K562 (cell line): ENCODE data around the gene RASGRP2. TPM values are rescaled to one million over a fixed set of nuclear protein-coding genes. Genes with fewer than 3 reads are reported as not detected.

Experiments
- ATF7 ChIP-seq: fragments of 450-650 bp; IDR thresholded peaks from 2 replicates; pipeline ENCODE4 v1.7.1; 2014; ENCODE audit warnings: mild to moderate bottlenecking, moderate library complexity
- NONO ChIP-seq, 2 experiments: fragments of 200-400 bp in 1 of 2; fragments of 450-650 bp in 1 of 2; formaldehyde crosslinking in 1 of 2; IDR thresholded peaks; 2 replicates each; pipeline ENCODE4 v1.6.1; 2017; ENCODE audit warnings: low read depth in 2 of 2, mild to moderate bottlenecking in 2 of 2, moderate library complexity in 2 of 2, low read length in 1 of 2
- STAG1 ChIP-seq: sonication (generic); formaldehyde crosslinking; IDR thresholded peaks from 2 replicates; pipeline ENCODE4 v1.5.0; 2020; ENCODE audit warnings: missing genetic modification reagents, borderline replicate concordance
- TAF15 ChIP-seq: fragments of 200-400 bp; formaldehyde crosslinking; IDR thresholded peaks from 2 replicates; pipeline ENCODE4 v1.6.1; 2017; ENCODE audit warnings: mild to moderate bottlenecking, low read depth, low read length, moderate library complexity
- VEZF1 ChIP-seq: fragments of 200-800 bp; sonication (Bioruptor generic); IDR thresholded peaks from 2 replicates; pipeline ENCODE4 v1.6.1; 2017; ENCODE audit warnings: missing genetic modification characterization, missing compliant biosample characterization
- ZNF311 ChIP-seq: fragments of 250-450 bp; sonication (Bioruptor Pico); IDR thresholded peaks from 2 replicates; pipeline ENCODE4 v1.4.0; 2020; ENCODE audit warnings: mild to moderate bottlenecking, moderate library complexity
- polyA plus RNA-seq, 8 experiments: library from polyadenylated mRNA; depleted of rRNA in 4 of 8; stranded (reverse) in 5 of 8; unstranded in 3 of 8; fragments of >200 nt; fragmentation: Nextera tagmentation in 2 of 8; fragmentation: Illumina TruSeq in 1 of 8; extraction: Ambion mirVana in 2 of 8; extraction: Trizol in 1 of 8; gene quantifications; 2 replicates each; pipeline versions ENCODE4 v1.2.1 to v1.2.3, GENCODE V29; 2011 to 2014; ENCODE audit warnings: inconsistent platforms in 1 of 8, missing spikeins in 1 of 8
- total RNA-seq, 7 experiments: library from RNA; depleted of rRNA in 6 of 7; stranded (reverse); fragments of >200 nt in 6 of 7; fragmentation: Illumina TruSeq in 2 of 7; extraction: Trizol in 2 of 7; gene quantifications; 2 replicates each; pipeline versions ENCODE4 v1.2.1 to v1.2.3, GENCODE V29; 2011 to 2021; ENCODE audit warnings: low replicate concordance in 1 of 7

RASGRP2 gene
- total and polyA plus RNA-seq, 9 of the 15 experiments (the other 6 are each of a cell fraction or from before 2014, with no cell fraction given): 0.87 to 22.7 (median 5.5) TPM

GRCh38 chr11:64723117-64723906 is 20.6 kb downstream of the RASGRP2 start, which contains the start of gene NRXN2 (continued):
- TF ChIP-seq NONO (IDR thresholded peaks at IDR 0.05; ENCODE audit: low read depth in 2 of 2, low read length in 1 of 2): no peak
- TF ChIP-seq ATF7: 0 out of 2 replicates have a peak, but pooled peaks have one; percentile 27
- TF ChIP-seq TAF15: no peak
- TF ChIP-seq ZNF311 (CRISPR knock-in tag): no peak
- TF ChIP-seq STAG1 (CRISPR knock-in tag): peak; percentile 84; the same call in 1 of the 2 replicates
- peak; percentile 34; the same call in 1 of the 2 replicates for TF ChIP-seq VEZF1 (CRISPR knock-in tag)
